ENCODE data around the gene ZNF497.
"Not testable (repeated sequence)": the region's sequence is repeated elsewhere in the genome, so short reads cannot be mapped to it uniquely, and the experiment has no call there.

DNA sequence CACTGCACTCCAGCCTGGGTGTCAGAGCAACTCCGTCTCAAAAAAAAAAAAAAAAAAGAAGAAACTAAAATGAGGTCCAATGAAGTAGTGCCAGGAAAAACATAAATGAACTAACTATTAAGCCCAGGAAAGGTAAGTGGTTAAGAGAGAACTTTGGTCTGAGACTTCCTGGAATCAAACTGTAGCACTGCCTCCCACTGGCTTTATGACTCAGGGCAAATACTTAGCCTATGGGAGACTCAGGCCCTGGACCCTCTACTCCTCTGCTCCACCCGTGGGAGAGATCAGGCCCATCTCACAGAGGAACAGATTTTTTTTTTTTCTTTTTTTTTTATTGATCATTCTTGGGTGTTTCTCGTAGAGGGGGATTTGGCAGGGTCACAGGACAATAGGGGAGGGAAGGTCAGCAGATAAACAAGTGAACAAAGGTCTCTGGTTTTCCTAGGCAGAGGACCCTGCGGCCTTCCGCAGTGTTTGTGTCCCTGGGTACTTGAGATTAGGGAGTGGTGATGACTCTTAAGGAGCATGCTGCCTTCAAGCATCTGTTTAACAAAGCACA lies 41.4 kb upstream of the ZNF497 start:
- not testable (repeated sequence) for TF ChIP-seq CTCF (IDR thresholded peaks at IDR 0.05; ENCODE audit: low read depth, low read length, missing input control); FOXA1 (IDR thresholded peaks at IDR 0.05); NR2F2 (IDR thresholded peaks at IDR 0.05); EGR1 (IDR thresholded peaks at IDR 0.05; ENCODE audit: low read depth in 2 of 2); RAD21 (IDR thresholded peaks at IDR 0.05); JUND (IDR thresholded peaks at IDR 0.05)
- TF ChIP-seq, protein P1, sequence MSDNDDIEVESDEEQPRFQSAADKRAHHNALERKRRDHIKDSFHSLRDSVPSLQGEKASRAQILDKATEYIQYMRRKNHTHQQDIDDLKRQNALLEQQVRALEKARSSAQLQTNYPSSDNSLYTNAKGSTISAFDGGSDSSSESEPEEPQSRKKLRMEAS (IDR thresholded peaks at IDR 0.05): not testable (repeated sequence)
- TF ChIP-seq, protein P2, sequence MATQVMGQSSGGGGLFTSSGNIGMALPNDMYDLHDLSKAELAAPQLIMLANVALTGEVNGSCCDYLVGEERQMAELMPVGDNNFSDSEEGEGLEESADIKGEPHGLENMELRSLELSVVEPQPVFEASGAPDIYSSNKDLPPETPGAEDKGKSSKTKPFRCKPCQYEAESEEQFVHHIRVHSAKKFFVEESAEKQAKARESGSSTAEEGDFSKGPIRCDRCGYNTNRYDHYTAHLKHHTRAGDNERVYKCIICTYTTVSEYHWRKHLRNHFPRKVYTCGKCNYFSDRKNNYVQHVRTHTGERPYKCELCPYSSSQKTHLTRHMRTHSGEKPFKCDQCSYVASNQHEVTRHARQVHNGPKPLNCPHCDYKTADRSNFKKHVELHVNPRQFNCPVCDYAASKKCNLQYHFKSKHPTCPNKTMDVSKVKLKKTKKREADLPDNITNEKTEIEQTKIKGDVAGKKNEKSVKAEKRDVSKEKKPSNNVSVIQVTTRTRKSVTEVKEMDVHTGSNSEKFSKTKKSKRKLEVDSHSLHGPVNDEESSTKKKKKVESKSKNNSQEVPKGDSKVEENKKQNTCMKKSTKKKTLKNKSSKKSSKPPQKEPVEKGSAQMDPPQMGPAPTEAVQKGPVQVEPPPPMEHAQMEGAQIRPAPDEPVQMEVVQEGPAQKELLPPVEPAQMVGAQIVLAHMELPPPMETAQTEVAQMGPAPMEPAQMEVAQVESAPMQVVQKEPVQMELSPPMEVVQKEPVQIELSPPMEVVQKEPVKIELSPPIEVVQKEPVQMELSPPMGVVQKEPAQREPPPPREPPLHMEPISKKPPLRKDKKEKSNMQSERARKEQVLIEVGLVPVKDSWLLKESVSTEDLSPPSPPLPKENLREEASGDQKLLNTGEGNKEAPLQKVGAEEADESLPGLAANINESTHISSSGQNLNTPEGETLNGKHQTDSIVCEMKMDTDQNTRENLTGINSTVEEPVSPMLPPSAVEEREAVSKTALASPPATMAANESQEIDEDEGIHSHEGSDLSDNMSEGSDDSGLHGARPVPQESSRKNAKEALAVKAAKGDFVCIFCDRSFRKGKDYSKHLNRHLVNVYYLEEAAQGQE (IDR thresholded peaks at IDR 0.05): not testable (repeated sequence)

Data from liver (tissue), 3 donors.